Hematopoietic multipotent progenitor cell treated with erythropoietin and hydrocortisone succinate and interleukin-3 and kit ligand, for 4 days (in vitro differentiated cells): ENCODE data around the gene SORD.
A peak's percentile ranks its signal among the peaks of the same experiment; 100 is the strongest.
"Not testable (repeated sequence)": the region's sequence is repeated elsewhere in the genome, so short reads cannot be mapped to it uniquely, and the experiment has no call there.

Experiments
- DNase-seq: peaks from one replicate; pipeline ENCODE4 v3.0.0-alpha.2; 2015

SORD gene

DNA sequence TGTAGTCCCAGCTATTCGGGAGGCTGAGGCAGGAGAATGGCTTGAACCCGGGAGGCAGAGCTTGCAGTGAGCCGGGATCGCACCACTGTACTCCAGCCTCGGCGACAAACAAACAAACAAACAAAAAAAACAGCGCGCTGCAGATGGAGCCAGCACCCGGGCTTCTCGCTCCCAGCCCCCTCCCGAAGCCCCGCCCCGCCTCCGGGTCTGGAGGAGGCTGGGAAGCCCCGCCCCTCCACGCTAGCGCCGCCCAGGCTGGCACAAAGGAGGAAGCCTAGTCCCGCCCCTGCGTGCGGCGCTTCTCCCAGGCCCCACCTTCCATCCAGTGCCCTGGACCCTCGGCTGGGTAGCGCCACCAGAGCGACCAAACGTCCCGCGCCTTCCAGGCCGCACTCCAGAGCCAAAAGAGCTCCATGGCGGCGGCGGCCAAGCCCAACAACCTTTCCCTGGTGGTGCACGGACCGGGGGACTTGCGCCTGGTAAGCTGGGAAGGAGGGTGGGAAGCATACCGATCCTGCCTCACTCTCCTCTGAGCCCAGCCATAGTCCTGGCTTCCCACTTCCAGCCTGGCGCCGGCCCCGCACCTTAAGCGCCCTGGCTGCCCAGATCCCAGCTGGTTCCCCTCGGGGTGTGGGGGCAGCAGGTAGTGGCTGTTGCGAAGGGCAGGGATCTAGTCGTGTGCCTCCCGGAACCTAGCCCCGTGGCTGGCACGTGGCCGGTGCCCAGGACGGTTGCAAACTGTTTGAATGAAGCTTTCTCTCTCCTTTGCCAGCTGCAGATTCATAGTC, at the start of gene SORD:
Gene SORD (plus strand): TSS at position 325 of the 788 bp plus-strand sequence. CDS start 89 bp downstream, at position 414.
- peak; percentile 97 for DNase-seq

DNA sequence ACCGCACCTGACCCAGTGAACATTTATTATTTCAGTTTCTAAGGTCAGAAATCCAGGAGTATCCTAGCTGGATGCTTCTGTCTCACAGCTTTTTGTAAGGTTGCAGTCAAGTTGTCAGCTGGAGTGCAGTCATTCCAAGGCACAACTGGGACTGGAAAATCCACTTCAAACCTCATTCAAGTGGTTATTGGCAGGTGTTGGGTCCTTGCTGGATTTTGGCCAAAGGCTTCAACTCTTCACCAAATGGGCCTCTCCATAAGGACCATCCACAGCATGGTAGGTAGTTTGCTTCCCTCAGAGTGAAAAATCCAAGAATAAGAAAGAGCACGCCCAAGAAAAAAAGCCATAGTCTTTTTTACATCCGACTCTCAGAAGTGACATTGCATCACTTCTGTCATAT, 46.8 kb upstream of the SORD start:
- DNase-seq, result not testable (repeated sequence)

DNA sequence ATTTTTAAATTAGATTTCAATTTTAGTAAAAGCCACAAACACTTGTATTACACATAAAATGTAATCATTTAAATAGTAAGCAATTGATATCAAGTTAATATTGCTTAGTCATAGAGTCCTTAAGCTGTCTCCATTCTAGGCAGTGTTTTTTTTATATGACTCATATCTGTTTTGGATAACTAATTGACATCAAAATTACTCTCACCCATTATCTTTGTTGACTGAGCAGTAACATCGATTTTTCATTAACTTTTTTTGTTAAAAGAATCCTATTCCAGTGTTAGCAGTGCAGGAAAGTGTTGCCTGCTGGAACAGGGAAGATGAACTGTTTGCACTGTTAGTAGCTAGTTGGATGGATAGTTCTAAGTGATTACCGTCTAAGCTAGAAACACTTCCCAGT, 45.2 kb upstream of the SORD start:
- not testable (repeated sequence) for DNase-seq

DNA sequence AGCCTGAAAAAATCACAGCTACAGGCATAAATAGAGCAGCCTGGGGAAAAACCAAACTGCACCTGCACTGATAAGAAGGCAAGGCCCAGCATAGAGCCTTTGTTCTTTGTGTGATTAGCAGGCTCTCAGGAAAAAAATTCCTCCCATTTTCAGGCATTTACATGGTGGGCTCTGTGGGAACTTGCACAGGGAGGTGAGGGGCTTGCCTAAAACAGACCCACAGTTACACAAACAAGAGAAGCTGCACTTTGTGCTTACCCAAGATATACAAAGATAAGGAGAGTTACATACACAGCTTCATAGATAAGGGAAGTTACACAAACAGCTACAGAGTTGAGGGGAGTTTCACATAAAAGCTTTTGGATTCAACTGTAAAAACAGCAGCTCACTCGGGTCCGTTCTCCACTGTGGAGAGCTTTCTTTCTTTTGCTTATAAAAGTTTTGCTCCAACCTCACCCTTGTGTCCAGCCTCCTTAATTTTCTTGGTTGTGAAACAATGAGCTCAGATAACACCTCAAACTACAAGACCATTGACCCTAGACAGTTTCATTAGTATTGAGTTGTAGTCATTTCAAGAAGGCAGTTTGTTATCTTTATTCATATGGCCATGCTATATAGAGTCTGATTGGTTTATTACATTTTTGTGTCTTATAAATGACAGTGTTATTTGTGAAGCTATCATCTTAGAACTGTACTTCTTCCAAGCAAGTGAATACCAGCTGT, 43.2 kb upstream of the SORD start:
- peak; percentile 20 for DNase-seq

DNA sequence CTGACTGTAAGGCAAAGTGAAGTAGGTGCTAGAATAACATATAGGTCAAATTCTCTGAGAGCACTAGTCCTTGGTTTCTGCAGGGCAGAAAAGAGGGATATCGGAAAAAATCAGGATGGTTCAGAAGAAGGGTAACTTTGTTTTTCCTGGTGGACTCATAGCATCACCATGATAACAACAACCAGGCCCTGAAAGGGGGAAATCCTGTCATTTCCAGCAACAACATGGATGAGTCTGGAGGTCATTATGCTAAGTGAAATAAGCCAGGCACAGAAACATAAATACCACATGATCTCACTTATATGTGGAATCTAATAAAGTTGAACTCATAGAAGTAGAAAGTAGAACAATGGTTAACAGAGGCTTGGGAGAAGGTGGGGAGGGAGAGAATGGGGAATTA, 38.9 kb upstream of the SORD start:
- DNase-seq, result not testable (repeated sequence)

DNA sequence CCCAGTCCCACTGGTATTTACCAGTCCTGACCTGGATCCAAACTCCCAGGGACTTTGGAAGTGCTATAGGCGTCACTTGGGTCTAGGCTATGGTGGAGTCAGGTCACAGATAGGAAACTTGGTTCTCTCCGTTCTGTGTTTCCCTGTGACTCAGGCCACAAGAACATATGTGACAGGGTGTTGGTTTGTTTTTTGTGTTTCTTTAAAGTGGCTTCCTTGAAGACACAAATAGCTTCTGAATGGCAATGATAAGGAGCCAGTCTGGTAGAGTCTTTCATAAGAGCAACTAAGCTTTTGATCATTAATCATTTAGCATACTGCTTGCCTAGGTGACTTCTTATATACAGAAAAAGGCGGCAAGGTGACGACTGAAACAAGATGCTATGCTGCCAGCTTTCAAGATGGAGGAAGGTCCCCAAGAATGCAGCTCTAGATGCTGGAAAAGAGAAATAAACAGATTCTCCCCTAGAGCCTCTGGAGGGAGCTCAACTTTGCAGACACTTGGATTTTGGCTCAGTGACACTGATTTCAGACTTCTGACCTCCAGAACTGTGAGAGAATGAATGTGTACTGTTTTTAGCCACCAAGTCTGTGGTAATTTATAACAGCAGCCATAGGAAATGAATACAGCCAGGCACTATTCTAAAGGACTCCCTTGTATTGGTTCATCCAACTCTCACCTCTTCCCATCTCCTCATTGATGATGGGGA, 36.5 kb upstream of the SORD start:
- peak; percentile 15 for DNase-seq

DNA sequence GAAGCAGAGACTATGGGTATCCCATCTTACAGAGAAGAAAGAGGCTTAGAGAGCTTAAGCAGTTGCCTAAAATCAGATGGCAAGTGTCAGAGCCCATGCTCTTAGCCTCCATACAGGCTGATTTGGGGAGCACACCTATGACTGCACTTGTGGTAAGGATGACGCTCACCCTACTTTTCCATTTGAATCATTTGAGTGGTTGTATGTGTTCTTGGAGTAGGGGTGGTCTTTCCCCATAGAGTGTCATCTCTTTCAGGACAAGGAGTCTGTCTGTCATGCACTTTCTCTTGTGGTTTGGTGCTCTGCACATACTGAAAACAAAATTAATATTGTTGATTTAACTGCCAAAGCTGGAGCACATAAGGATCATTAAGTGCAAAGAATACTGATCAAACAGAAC, 35.3 kb upstream of the SORD start:
- not testable (repeated sequence) for DNase-seq

DNA sequence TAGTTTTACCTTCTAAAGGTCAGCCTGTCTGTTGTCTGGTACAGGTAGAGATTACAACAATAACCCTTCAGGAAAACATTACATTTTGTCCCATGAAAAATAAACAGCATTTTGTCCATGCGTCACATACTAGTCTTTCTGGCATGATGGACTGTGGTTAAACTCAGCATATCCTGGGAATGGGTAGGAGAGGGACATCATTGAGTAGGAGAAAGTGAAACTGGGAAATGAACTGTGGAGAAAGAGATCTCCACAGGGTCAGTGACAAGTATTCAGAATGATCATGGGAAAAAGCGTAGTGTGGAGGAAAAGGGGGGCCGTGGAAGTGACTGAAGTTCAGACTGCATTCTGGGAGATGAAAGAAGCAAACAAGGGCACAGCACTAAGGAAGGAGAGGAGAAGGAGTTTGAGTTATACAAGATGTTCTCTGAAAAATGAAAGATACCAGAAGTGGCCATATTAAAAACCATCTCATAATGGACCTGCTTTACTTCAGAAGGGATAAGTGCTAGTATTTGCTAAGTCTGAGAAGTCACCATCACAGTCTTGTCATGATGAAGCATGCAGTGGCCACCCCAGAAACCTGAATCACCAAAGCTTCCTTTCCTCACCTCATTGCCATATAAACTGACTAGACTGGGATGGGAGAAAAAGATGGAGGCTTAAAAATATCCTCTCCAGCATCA, 34.7 kb upstream of the SORD start:
- not testable (repeated sequence) for DNase-seq

DNA sequence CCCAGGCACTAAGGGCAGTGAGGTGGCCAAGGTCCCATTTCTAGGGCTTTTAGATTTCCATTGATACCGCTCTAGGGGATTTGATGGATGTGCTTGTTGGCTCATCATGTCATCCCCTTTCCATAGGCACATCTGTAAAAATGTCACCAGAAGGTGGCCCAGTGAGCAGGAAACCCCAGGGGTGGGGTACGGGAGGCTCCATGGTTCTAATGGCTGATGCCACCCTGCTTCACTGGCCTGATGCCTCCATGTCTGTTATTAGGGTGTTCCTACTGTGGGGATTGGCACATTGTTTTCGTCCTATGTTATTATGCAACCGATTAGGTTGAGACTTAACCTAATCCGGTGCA, 34.1 kb upstream of the SORD start:
- DNase-seq, result not testable (repeated sequence)

DNA sequence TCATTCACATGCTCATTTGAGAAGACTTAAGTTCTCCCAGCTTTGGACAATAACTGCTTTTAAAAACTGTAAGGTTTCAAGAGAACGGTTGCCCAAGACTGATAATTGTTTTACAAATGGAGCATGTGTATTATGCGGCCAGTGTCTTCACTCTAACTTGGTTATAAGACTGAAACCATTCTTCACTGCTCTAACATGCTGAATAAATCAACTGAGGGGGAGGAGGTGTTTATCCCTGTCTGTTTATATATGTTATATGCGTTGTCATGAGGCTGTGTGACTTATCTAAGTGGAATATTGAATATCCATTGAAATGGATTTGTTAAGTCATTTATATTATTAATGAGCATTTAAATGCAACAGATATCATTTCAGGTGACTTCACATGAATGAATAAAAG, 25.4 kb upstream of the SORD start:
- DNase-seq, result not testable (repeated sequence)

DNA sequence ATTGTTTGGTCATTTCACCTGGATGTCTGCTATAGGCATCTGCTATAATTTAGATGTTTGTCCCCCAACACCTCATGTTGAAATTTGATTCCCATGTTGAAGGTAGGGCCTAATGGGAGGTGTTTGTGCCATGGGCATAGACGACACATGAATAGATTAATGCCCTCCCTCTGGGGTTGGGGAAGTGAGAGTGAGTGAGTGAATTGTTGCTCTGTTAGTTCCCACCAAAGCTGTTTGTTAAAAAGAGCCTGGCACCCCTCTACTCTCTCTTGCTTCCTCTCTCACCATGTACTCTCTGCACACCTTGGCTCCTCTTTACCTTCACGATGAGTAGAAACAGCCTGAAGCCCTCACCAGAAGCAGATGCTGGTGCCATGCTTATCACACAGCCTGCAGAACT, 23.9 kb upstream of the SORD start:
- no peak for DNase-seq

DNA sequence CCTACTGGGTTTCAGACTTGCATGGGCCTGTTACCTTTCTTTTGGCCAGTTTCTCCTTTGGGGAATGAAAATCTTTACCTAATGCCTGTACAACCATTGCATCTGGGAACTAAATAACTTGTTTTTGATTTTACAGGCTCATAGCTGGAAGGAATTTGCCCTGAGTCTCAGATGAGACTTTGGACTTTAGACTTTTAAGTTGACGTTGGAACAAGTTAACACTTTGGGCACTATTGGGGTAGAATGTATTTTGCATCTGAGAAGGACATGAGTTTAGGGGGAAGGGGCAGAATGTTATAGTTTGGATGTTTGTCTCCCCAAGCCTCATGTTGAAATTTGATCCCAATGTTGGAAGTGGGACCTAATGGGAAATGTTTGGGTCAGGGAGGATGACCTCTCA, 21.8 kb upstream of the SORD start:
- not testable (repeated sequence) for DNase-seq

DNA sequence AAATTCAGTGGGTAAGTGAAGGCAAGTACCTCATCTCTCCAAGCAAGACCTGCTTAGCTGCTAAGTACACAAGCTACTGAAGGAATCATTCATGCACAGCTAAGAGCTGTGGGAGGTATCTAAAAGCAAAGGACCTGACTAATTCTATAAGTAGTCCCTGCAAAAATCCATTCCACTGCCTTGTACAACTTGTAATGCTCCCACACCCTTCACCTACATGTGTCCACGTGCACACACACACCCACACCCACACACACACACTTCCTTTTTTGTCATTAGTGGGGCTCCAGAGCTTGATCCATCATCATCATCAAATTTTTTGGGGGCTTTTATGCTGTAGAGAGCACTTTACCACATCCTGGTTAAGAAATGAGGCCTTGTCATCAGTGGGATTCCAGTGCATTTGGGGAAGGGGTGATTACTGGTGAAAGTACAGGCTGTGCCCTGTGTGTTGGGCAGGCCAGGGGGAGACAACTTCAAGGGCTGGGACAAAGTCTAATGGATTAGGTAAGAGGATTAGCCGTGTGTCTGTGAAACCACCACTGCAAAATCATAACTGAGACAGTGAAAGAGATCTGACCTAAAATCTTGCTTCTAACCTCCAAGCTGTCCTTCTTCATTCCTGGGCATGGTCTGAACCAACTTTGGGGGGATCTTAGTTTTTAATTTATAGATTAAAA, 19.1 kb upstream of the SORD start:
- DNase-seq, result not testable (repeated sequence)

DNA sequence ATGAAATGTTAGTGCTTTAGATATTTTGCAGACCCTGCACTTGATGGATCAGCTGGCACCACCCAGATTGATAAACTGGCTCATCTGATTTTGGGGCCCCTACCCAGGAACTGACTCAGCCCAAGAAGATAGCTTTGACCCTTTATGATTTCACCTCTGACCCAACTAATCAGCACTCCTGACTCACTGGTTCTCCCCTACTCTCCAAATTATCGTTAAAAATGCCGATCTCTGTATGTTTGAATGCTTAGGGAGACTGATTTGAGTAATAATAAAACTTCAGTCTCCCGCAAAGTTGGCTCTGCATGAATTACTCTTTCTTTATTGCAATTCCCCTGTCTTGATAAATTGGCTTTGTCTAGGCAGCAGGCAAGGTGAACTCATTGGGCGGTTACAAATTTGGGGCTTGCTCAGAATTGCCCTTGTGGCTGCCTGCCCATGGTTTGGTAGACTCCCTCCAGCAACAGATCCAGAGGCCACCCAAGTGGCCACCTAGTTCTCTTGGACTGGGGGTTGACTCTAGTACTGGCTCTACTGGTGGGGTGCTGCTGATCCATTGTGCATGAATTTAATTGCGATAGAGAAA, 18.3 kb upstream of the SORD start:
- not testable (repeated sequence) for DNase-seq

DNA sequence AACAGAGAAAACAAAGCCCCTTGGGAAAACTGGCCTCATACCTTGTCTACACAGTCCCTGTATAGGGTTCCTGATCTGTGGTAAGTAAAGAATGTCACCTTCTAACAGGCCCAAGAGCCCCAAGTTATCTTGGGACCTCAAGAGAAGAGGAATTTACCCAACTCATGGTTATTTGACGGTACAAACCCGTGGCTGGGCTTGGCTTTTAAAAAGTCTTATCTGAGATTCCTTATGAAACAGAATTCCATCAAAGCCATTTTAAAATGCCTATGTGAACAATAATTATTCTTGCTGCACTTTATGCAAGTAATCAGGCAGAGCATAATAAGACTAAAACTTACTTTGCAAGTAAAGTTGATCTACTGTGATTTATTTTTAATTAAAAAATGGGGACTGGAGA, 13.9 kb upstream of the SORD start:
- DNase-seq, result no peak

DNA sequence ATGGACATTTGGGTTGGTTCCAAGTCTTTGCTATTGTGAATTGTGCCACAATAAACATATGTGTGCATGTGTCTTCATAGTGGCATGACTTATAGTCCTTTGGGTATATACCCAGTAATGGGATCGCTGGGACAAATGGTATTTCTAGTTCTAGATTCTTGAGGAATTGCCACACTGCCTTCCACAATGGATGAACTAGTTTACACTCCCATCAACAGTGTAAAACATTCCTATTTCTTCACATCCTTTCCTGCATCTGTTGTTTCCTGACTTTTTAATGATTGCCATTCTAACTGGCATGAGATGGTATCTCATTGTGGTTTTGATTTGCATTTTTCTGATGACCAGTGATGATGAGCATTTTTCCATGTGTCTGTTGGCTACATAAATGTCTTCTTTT, 7.9 kb upstream of the SORD start:
- not testable (repeated sequence) for DNase-seq

DNA sequence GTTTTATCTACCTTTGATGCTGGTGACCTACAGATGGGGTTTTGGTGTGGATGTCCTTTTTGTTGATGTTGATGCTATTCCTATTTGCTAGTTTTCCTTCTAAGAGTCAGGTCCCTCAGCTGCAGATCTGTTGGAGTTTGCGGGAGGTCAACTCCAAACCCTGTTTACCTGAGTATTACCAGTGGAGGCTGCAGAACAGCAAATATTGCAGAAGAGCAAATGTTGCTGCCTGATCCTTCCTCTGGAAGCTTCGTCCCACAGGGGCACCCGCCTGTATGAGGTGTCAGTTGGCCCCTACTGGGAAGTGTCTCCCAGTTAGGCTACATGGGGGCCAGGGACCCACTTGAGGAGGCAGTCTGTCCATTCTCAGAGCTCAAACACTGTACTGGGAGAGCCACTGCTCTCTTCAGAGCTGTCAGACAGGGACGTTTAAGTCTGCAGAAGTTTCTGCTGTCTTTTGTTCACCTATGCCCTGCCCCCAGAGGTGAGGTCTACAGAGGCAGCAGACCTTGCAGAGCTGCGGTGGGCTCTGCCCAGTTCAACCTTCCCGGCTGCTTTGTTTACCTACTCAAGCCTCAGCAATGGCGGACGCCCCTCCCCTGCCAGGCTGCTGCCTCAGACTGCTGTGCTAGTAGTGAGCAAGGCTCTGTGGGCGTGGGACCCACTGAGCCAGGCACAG, 2.6 kb upstream of the SORD start:
- not testable (repeated sequence) for DNase-seq

DNA sequence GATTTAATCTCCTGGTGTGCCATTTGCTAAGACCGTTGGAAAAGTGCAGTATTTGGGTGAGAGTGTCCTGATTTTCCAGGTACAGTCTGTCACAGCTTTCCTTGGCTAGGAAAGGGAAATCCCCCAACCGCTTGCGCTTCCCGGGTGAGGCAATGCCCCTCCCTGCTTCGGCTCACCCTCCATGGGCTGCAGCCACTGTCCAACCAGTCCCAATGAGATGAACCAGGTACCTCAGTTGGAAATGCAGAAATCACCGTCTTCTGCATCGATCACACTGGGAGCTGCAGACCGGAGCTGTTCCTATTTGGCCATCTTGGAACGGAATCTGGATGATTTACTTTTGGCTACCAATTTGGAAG, 2.1 kb upstream of the SORD start:
- DNase-seq, result not testable (repeated sequence)

DNA sequence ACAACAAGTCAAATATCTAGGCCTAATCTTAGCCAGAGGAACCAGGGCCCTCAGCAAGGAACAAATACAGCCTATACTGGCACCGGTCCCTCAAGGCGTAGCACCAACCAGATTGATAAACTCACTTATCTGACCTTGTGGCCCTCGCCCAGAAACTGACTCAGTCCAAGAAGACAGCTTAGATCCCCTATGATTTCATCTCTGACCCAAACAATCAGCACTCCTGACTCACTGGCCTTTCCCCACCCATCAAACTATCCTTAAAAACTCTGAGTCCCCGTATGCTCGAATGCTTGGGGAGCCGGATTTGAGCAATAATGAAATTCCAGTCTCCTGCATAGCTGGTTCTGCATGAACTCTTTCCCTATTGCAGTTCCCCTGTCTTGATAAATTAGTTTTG, 1.6 kb upstream of the SORD start:
- DNase-seq, result peak; percentile 32

DNA sequence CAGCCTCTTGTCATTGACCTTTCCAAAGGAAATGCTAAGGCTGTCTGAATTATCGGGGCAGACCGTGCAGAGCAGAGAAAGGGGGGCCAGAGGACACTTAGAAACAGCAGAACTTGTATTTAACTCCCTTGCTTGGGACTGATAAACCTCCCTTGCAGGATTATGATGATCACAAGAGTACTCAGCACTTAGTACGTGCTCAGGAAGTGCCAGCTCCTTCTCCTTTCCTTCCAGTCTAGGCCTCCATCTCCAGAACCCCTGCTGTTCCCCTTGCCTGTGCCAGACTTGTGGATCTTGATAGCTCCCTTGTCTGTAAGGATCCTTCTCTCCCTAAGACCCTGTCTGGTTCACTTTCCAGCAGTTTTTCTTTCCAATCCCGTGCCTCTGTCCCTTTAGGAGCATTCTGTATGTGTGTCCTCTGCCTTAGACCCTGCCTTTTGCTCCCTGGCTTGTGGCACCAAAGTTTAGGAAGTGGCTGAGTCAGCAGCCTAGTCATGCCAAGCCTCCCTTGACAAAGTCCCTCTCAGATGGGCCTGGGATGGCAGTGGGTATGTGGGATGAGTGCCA, 747 bp downstream of the SORD start:
- DNase-seq, result peak; percentile 69

DNA sequence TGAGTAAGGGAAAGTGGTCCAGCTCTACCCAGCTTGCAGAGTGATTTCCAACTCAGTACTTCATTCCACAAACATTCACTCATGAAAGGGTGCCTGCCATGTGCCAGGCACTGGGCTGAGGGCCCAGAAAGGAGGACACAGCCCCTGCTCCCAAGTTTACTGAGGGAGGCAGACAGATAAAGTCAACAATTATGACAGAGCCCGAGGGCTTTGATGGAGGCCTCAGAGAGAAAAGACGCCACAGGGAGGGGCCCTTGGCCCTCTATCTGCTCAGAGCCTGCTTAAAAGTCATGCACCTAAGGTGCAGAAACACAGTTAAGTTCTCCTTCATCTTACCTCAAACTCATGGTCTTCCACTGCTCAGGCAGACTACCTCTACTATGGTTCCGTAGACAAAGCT, 1.7 kb downstream of the SORD start:
- not testable (repeated sequence) for DNase-seq
